Measurements from ENCODE around the gene SPRYD4.
"Not testable (repeated sequence)": the region's sequence is repeated elsewhere in the genome, so short reads cannot be mapped to it uniquely, and the experiment has no call there.

The SPRYD4 gene

DNA sequence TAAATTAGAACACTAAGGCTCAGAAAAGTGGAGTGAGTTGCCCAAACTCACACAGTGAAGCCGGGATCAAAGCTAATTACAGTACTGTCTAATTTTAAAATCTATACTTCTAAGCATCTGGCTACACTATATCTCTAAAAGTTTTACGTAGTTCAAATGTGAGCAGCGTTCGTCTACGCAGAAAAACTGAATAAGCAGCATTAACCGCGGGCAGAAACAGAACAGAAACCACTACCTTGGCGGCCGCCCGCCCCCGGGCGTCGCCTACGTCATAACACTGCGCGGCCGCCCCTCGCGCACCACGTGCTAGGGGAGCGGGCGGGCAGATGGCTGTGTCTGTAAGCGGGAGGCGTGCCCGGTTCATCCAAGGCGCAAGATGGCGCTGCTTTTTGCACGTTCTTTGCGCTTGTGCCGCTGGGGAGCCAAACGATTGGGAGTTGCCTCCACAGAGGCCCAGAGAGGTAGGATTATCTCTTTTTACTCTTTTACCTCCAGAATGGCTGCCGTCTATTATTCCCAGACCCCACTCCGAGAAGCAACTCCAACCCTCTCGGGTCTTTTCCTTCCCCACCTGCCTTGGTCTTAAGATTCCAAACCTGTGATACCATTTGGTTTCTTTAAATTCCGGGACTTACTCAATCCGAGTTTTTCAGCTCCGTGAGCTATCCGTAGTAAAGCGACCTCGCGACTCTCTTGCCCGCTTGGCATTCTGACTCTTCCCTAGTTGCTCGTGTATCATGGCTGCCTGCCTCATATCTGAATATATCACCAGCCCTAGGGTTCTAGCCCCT, at the start of gene SPRYD4:
Gene SPRYD4, plus strand, starts transcription at position 363 of the 791 bp plus-strand sequence. Its CDS starts 14 bp downstream, at position 377.
- peak; percentile 90 to 92 for DNase-seq (ENCODE audit: low read depth in 2 of 2)

DNA sequence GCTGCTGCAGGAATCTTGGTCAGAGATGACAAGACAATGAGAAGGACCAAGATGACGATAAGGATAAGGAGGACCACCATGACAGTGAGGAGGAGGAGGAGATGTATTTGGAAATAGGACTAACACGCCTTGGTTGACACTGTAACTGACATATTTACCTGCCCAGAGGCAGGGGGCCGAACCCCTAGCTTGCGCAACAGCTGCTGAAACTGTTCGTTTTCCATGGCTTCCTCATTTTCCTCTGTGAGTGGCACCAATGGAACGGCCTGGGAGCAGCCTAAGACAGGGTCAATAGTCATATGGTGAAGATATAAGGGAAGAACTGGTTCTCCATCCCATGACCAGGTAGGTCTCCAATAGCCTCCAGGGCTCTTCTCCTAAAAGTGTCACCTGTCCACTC, 48.0 kb upstream of the SPRYD4 start:
- DNase-seq (ENCODE audit: low read depth in 2 of 2), result no peak

- no peak for DNase-seq (ENCODE audit: low read depth in 2 of 2)
Measured at GRCh38 chr12:56425193-56425592, 43.2 kb upstream of the SPRYD4 start.

DNA sequence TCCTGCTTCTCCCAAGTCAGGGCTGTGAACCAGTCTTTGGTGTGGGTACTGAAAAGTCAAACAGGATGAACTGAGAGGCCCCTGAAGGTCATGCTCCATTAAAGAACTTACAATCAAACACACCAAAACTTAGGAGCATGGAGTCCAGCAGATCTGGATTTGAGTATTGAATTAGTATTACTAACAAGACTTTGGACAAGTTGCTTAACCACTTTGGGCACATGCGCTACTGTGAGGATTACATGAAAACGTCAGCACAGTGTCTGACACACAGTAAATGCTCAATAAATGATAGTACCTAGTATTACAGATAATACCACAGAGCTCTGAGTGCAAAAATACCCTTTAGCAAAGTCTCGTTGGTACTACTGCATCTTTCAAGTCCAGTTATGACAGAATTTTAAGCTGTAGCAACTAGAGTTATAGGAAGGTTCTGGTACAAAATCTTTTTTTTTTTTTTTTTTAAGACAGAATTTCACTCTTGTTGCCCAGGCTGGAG, 42.4 kb upstream of the SPRYD4 start:
- no peak for DNase-seq (ENCODE audit: low read depth in 2 of 2)

DNA sequence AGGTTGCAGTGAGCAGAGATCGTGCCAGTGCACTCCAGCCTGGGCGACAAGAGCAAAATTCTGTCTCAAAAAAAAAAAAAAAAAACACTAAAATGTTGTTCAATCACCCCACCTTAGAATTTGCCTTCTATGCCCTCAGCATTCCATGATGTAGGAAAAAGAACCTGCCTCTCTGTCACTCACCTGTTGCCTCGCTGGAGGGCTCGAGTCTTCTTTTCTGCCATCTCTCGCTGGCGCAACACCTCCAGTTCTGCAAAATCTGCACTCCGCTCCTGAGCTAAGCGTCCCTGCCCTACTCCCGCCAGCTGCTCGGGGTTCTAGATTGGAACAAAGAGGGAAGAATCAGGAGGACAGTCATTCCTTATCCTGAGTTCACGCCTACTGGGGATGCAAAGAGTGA, 37.1 kb upstream of the SPRYD4 start:
- DNase-seq (ENCODE audit: low read depth in 2 of 2), result no peak

GRCh38 chr12:56431850-56432249, 36.5 kb upstream of the SPRYD4 start:
- DNase-seq (ENCODE audit: low read depth in 2 of 2), result no peak

DNA sequence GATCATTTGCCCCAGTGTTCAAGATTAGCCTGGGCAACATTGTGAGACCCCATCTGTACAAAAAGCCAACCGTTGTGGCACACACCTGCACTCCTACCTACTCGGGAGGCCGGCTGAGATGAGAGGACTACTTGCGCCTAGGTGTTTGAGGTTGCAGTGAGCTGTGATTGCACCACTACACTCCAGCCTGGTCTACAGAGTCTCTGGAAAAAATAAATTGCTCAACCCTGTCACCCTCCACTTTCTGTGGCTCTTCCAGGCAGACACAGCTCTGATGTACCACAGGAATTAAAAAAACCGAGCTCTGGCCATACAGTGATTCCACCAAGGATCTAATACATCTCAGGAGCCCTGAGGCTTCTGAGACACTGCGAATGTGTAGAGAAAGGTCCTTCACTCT, 33.5 kb upstream of the SPRYD4 start:
- no peak for DNase-seq (ENCODE audit: low read depth in 2 of 2)

GRCh38 chr12:56437430-56438176, 30.8 kb upstream of the SPRYD4 start:
- DNase-seq (ENCODE audit: low read depth in 2 of 2), result no peak

DNA sequence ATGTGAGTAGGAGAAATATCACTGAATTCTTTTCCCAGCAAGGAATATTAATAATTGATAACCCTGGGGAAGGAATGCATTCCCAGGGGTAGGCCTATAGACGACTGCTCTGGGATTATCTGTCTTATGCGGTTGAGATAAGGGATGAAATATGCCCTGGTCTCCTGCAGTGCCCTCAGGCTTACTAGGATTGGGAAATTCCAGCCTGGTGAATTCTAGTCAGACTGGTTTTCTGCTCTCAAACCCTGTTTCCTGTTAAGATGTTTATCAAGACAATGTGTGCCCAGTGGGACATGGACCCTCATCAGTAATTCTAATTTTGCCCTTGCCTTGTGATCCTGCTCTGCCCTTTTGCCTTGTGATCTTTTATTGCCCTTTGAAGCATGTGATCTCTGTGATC, 25.2 kb upstream of the SPRYD4 start:
- DNase-seq (ENCODE audit: low read depth in 2 of 2), result not testable (repeated sequence)

DNA sequence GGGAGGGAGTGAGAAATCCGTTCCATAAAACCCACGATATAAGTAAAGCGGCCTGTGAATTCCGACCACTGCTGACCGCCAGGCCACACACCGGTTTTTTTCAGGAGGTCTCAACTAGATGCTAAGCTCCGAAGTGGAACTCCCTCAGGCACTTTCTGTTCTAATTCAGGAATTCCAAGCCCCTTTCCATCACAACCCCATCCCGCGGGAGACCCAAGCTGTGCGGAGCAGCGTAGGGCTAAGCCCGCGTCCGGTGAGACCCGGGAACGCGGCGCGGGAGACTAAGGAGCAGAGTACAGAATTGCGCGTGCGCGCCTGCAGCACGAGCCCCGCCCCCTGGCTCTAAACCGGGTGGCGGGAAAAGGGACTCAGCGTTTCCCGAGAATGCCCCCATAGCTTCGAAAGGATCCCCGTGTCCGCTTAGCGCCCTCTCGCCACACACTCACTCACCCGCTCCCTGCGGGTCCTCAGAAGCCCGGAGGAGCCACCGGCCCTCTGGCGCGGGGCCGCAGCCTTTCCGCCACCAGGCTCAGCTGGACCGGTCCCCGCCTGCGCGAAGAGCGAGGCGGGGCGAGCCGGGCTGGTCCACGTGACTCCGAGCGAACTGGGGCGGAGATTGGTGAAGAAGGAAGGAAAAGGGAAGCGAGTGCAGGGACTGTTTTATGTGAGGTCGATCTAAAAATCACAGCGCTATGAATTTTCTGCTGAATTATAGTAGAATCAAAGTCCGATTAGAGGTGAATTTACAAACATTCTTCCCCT, 19.3 kb upstream of the SPRYD4 start, which contains the start of gene TIMELESS:
Gene TIMELESS, minus strand, starts transcription at position 567 of the 762 bp plus-strand sequence. CDS start 15,256 bp downstream, outside the sequence.
- DNase-seq (ENCODE audit: low read depth in 2 of 2), result peak; percentile 79 to 83

GRCh38 chr12:56449622-56449984, 18.8 kb upstream of the SPRYD4 start:
- DNase-seq (ENCODE audit: low read depth in 2 of 2), result no peak

GRCh38 chr12:56450241-56450640, 18.1 kb upstream of the SPRYD4 start:
- no peak for DNase-seq (ENCODE audit: low read depth in 2 of 2)

DNA sequence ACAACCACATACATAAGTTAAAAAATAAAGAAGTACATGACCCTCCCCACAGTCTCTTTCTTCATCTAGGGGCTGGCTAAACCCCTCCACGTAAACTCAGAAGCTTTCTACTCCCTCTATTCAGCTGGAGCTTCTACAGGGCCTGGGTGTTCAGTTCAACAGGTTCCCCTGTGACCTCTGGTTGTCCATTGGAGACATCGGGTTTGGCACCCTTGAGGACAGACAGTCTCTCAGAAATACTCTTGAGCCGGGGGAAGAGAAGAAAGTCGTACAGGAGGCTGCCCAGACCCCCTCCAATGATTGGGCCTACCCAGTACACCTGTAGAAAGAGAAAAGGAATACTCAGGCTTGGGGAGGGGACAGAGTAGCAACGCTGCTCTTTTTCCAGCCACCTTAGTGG, 17.2 kb upstream of the SPRYD4 start:
- no peak for DNase-seq (ENCODE audit: low read depth in 2 of 2)

DNA sequence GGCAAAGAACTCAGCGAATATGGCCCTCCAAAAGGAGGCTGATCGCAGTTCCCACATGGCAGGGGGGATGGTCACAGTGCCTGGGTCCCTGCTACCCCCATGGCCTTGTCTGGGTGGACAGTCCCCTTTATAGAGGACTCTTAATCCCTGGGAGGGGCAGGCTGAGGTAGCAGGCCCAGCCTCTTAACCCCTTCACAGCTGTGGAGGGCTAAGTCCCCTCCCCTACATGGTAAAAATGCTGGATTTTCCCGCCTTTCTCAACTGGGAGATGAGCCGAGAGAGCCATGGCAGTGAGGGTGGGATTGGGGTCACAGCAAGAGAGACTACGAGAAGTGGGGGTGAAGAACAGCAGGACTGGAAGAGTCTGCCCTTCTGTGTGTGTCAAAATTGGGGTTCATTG, 13.8 kb upstream of the SPRYD4 start, which contains the start of gene MIP:
Gene MIP, minus strand, starts transcription at position 101 of the 400 bp plus-strand sequence. Its CDS starts 44 bp downstream, at position 57.
- DNase-seq (ENCODE audit: low read depth in 2 of 2), result no peak

GRCh38 chr12:56457817-56458216, 10.6 kb upstream of the SPRYD4 start:
- DNase-seq (ENCODE audit: low read depth in 2 of 2), result no peak

GRCh38 chr12:56461235-56462159, 6.9 kb upstream of the SPRYD4 start:
- no peak for DNase-seq (ENCODE audit: low read depth in 2 of 2)

GRCh38 chr12:56462565-56462964, 5.8 kb upstream of the SPRYD4 start:
- DNase-seq (ENCODE audit: low read depth in 2 of 2), result no peak

GRCh38 chr12:56469007-56469930, 891 bp downstream of the SPRYD4 start:
- no peak for DNase-seq (ENCODE audit: low read depth in 2 of 2)

- DNase-seq (ENCODE audit: low read depth in 2 of 2), result no peak
Measured at GRCh38 chr12:56474389-56474788, 6.0 kb downstream of the SPRYD4 start.

GRCh38 chr12:56476143-56476542, 7.8 kb downstream of the SPRYD4 start:
- no peak for DNase-seq (ENCODE audit: low read depth in 2 of 2)

Data from stimulated activated CD8-positive, alpha-beta memory T cell treated with anti-CD3 and anti-CD28 coated beads, Interleukin-15, amount 100 ng/mL, for 48 hours (primary cell).